CD4-positive, alpha-beta T cell treated with Interleukin-17A for 4 hours (primary cell): ENCODE measurements around the gene ATP11A.

Experiments used
- DNase-seq: peaks from one replicate; pipeline ENCODE4 v3.0.0-alpha.2; 2020; ENCODE audit warnings: mixed read lengths

ATP11A gene

GRCh38 chr13:112912726-112913440, 223.0 kb downstream of the ATP11A start:
- DNase-seq: no peak

GRCh38 chr13:112916296-112916695, 226.5 kb downstream of the ATP11A start:
- no peak for DNase-seq

GRCh38 chr13:112917056-112917664, 227.3 kb downstream of the ATP11A start:
- no peak for DNase-seq

- DNase-seq: no peak
Measured at GRCh38 chr13:112917737-112918136, 227.9 kb downstream of the ATP11A start.

GRCh38 chr13:112918266-112918665, 228.4 kb downstream of the ATP11A start:
- no peak for DNase-seq

GRCh38 chr13:112918746-112919145, 228.9 kb downstream of the ATP11A start:
- no peak for DNase-seq

GRCh38 chr13:112923962-112924361, 234.1 kb downstream of the ATP11A start:
- no peak for DNase-seq

- no peak for DNase-seq
Measured at GRCh38 chr13:112924365-112924764, 234.5 kb downstream of the ATP11A start.

- no peak for DNase-seq
Measured at GRCh38 chr13:112926003-112926402, 236.2 kb downstream of the ATP11A start.

GRCh38 chr13:112926993-112927392, 237.2 kb downstream of the ATP11A start:
- no peak for DNase-seq

- no peak for DNase-seq
Measured at GRCh38 chr13:112928020-112928971, 238.5 kb downstream of the ATP11A start.

- DNase-seq: no peak
Measured at GRCh38 chr13:112928972-112929782, 239.3 kb downstream of the ATP11A start.

- DNase-seq: no peak
Measured at GRCh38 chr13:112929783-112930055, 239.9 kb downstream of the ATP11A start.

- DNase-seq: no peak
Measured at GRCh38 chr13:112930192-112930591, 240.4 kb downstream of the ATP11A start.

- no peak for DNase-seq
Measured at GRCh38 chr13:112931028-112931934, 241.4 kb downstream of the ATP11A start.

GRCh38 chr13:112932971-112933370, 243.1 kb downstream of the ATP11A start:
- no peak for DNase-seq

GRCh38 chr13:112933649-112934048, 243.8 kb downstream of the ATP11A start:
- DNase-seq: no peak

- DNase-seq: no peak
Measured at GRCh38 chr13:112934078-112934477, 244.2 kb downstream of the ATP11A start.
